A549 treated with AZD9567 at 1 μM for 4 hours (cell line): ENCODE data around the gene SORCS1. TPM values are rescaled to one million over a fixed set of nuclear protein-coding genes. Genes with fewer than 3 reads are reported as not detected.

Experiments
- total RNA-seq: library from RNA; stranded (reverse); fragments of 200-300 nt; extraction: Qiagen RNA extraction; gene quantifications from 5 replicates; pipeline ENCODE4 v1.2.3, GENCODE V29; 2022; ENCODE audit not compliant: insufficient read depth

Gene SORCS1
- not detected in 5 replicates for total RNA-seq

DNA sequence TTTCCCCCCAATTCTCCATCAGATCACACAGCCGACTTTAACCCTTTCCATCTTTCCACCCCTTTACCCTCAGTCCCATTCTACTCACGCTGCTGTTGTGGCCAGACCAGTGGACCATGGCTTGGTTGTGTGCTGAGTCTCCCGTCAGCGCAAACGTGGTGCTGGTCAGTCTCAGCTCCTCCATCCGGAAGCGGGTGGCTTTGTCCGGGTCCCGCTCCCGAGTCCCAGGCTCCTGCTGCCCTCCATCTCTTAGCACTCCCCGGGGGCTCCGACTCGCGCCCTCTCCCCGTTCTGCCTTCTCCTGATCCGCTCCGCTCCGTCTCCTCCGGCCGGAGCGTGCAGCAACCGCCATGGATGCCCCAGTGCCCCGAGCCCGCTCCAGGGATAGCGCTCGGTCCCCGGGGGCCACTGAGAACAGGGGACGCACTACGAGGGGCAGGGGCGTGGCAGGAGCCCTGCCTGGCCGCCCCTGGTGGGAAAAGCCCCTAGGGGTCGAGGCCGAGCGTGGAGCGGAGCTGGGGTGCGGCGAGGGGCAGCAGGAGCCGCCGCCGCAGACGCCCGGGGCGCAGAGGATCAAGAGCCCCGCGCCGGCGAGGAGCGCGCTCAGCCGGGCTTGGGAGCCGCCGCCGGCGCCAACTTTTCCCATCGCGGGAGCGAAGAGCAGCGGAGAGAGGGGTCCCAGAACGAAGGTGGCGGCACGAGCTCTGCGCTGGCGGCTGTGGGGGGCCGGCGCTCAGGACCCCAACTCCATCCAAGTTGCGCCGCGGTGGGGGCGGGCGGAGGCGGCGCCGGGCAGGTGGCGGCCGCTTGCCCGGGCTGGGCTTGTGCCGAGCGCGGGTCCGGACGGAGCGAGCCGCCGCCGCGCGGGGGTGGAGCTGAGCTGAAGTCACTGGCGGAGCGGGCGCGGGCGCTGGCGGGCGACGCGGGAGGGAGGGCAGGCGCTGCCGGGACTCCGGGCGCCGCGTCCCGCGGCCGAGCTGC is at the start of gene SORCS1:
SORCS1 (minus strand) TSS at position 826 of the 981 bp plus-strand sequence.

